Measurements from ENCODE around the gene DOK6.

DOK6 gene

DNA sequence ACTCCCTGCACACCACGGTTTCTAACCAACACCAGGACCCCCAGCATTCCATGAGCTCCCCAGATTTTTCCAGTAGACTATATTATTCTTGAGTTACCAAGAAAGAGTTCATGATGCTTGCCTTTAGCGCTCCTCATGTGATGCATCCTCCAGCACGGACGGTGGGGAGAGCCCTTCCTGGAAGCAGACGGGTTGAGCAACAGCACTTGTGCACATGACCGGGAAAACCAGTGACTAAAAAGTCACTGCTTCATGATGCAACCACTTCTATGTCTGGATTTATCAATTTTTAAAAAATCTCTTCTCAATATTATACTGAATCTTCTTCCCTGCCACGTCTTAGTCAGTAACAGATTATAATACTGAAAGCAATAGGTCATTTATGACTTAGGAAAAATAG is 20.4 kb upstream of the DOK6 start:
- Histone ChIP-seq H3K27me3 (ENCODE audit: low read depth, low read length) (no peaks in the 10 kb centered on the region), H2AFZ (ENCODE audit: low read depth, low read length) (no peak overlapping the region), H3K9ac (ENCODE audit: low read length) (no peak overlapping the region), H3K4me2 (ENCODE audit: low read length) (no peak overlapping the region), H3K4me1 (ENCODE audit: low read length) (no peaks in the 10 kb centered on the region), H4K20me1 (ENCODE audit: insufficient read depth, low read length) (no peaks in the 10 kb centered on the region), H3K4me3 (ENCODE audit: low read length) (no peak overlapping the region), H3K36me3 (replicated peaks; ENCODE audit: low read depth, low read length) (no peaks in the 10 kb centered on the region), H3K9me3 (ENCODE audit: insufficient read depth, low read length) (no peaks in the 10 kb centered on the region), H3K27ac (ENCODE audit: low read length) (no peak overlapping the region), H3K79me2 (ENCODE audit: low read length) (no peaks in the 10 kb centered on the region)
- no peak for TF ChIP-seq CTCF (IDR thresholded peaks at IDR 0.05; ENCODE audit: low read depth, low read length)

DNA sequence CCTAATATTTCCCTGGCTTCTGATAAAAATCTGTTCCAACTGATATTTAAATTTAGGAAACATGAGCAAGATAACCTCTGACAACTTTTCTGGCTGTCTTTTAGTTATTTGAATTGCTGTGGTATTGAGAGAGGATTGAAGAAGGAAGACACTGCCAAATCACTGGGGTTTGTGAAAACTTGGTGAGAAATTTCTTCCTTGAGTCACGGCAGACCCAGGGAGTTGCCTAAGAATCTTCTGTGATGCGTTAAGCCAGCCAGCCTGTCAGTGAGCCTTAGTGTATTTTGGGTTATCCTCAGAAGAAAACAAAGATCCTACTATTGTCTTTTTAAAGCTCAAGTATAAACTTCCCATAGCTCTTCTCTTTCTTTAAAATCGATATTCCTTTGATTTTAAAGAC is 17.5 kb upstream of the DOK6 start:
- no peaks in the 10 kb centered on the region for H3K9me3 ChIP-seq (ENCODE audit: insufficient read depth, low read length)
- no peaks in the 10 kb centered on the region for H4K20me1 ChIP-seq (ENCODE audit: insufficient read depth, low read length)
- H3K4me2 ChIP-seq (ENCODE audit: low read length) = no peak overlapping the region
- no peak overlapping the region for H3K4me3 ChIP-seq (ENCODE audit: low read length)
- no peaks in the 10 kb centered on the region for H3K79me2 ChIP-seq (ENCODE audit: low read length)
- H3K27me3 ChIP-seq (ENCODE audit: low read depth, low read length) = no peaks in the 10 kb centered on the region
- H3K36me3 ChIP-seq (replicated peaks; ENCODE audit: low read depth, low read length) = no peaks in the 10 kb centered on the region
- H3K27ac ChIP-seq (ENCODE audit: low read length) = no peak overlapping the region
- no peak overlapping the region for H2AFZ ChIP-seq (ENCODE audit: low read depth, low read length)
- no peaks in the 10 kb centered on the region for H3K4me1 ChIP-seq (ENCODE audit: low read length)
- no peak overlapping the region for H3K9ac ChIP-seq (ENCODE audit: low read length)
- no peak for TF ChIP-seq EZH2phosphoT487 (IDR thresholded peaks at IDR 0.05; ENCODE audit: low read depth)
- no peak for TF ChIP-seq CTCF (IDR thresholded peaks at IDR 0.05; ENCODE audit: low read depth, low read length)

DNA sequence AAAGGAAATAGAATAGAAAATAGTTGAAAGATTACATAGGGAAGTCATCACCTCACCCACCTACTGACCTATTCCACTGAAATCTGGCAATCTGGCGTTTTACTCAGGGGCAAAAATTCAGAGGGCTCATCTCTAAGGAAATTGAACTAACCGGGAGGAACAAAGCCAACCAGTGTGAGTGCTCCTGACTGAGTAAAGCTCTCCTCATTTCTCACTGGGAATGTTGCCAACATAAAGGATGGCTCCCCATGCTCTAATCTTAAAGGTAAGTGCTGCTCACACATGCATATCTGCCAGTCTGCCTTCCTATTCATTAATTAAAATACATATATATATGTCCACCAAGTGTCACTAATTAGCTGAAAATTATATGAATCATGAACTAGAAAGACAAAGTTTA is 13.5 kb upstream of the DOK6 start:
- TF ChIP-seq CTCF (IDR thresholded peaks at IDR 0.05; ENCODE audit: low read depth, low read length) (no peak), EZH2phosphoT487 (IDR thresholded peaks at IDR 0.05; ENCODE audit: low read depth) (no peak)
- Histone ChIP-seq H3K4me3 (ENCODE audit: low read length) (no peak overlapping the region), H3K36me3 (replicated peaks; ENCODE audit: low read depth, low read length) (no peaks in the 10 kb centered on the region), H3K9me3 (ENCODE audit: insufficient read depth, low read length) (no peaks in the 10 kb centered on the region), H3K79me2 (ENCODE audit: low read length) (no peaks in the 10 kb centered on the region), H3K27me3 (ENCODE audit: low read depth, low read length) (no peaks in the 10 kb centered on the region), H3K9ac (ENCODE audit: low read length) (no peak overlapping the region), H3K4me2 (ENCODE audit: low read length) (no peak overlapping the region), H2AFZ (ENCODE audit: low read depth, low read length) (no peak overlapping the region), H4K20me1 (ENCODE audit: insufficient read depth, low read length) (no peaks in the 10 kb centered on the region), H3K27ac (ENCODE audit: low read length) (no peak overlapping the region), H3K4me1 (ENCODE audit: low read length) (no peaks in the 10 kb centered on the region)

DNA sequence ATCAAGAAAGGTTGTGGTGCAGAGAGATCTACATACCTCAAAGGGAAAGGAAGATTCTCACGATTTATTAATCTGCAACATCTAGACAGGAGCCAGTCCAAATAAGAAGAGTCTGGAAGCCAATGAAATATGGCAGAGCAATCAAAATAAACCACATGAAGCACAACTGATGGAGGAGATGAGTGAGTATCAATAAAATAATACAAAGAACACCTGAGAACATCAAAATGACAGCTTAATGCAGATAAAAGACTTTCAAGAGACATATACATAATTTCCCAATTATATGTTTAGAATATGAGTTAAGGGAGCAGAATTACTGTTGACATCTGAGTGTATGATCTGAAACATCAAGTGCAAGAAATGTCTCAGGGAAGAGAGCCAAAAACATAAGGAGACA is 12.5 kb upstream of the DOK6 start:
- TF ChIP-seq EZH2phosphoT487 (IDR thresholded peaks at IDR 0.05; ENCODE audit: low read depth) (no peak), CTCF (IDR thresholded peaks at IDR 0.05; ENCODE audit: low read depth, low read length) (no peak)
- H3K27me3 ChIP-seq (ENCODE audit: low read depth, low read length) = no peaks in the 10 kb centered on the region
- H3K4me3 ChIP-seq (ENCODE audit: low read length) = no peak overlapping the region
- no peaks in the 10 kb centered on the region for H3K36me3 ChIP-seq (replicated peaks; ENCODE audit: low read depth, low read length)
- no peaks in the 10 kb centered on the region for H3K4me1 ChIP-seq (ENCODE audit: low read length)
- no peaks in the 10 kb centered on the region for H3K79me2 ChIP-seq (ENCODE audit: low read length)
- H3K9ac ChIP-seq (ENCODE audit: low read length) = no peak overlapping the region
- no peak overlapping the region for H3K4me2 ChIP-seq (ENCODE audit: low read length)
- H3K9me3 ChIP-seq (ENCODE audit: insufficient read depth, low read length) = no peaks in the 10 kb centered on the region
- H2AFZ ChIP-seq (ENCODE audit: low read depth, low read length) = no peak overlapping the region
- no peak overlapping the region for H3K27ac ChIP-seq (ENCODE audit: low read length)
- no peaks in the 10 kb centered on the region for H4K20me1 ChIP-seq (ENCODE audit: insufficient read depth, low read length)

All from OCI-LY3 (cell line).